ENCODE results near the gene CREBZF. TPM values are rescaled to one million over a fixed set of nuclear protein-coding genes. Genes with fewer than 3 reads are reported as not detected.

Gene CREBZF
- total RNA-seq, 4 donors from 2014 or later: 15.3 to 52.3 (median 16.4) TPM

DNA sequence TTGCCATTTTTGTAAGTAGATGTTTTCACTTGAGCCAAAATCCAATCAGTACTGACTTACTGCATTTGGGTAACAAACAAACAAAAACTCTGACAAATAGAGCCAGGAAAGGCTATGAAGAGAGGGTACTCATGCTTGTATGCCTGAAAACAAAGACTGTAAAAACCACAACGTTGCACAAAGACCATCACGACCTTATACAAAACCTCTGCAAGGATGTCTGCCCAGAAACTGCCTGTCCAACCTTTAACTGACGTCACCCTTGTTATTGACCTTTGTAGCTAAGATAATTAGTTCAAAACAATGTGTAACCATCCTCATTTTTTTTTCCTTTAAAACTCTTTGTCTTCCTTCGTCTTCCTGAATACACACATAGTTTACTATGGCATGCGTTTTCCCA is 804 bp upstream of the CREBZF start:
- intact Hi-C loops (cut with DNase I; ENCODE audit: low total_unique reads) (loop anchor here (1.0 to 10.0 kb wide), 4 partner anchors 17 to 191 kb away; partner anchors contain the start of gene TMEM126B), in situ Hi-C loops (cut with MboI; ENCODE audit: low sequenced_read_pairs in 4 of 4) (loop anchor here in 1 of 4 donors (25.0 kb wide), 1 partner anchor 372 kb away; no protein-coding TSS in a partner anchor)
- Histone ChIP-seq H3K27me3 (no peaks in the 10 kb centered on the region), H3K36me3 (peaks cover 0 to 5% of the 10 kb centered on the region in 2 donors), H3K27ac (peak overlapping the region; percentile 93 to 99 (median 98)), H3K4me3 (peak overlapping the region in 2 of 4 donors; percentile 97 to 98), H3K9me3 (no peaks in the 10 kb centered on the region), H3K4me1 (peaks cover 26 to 33% of the 10 kb centered on the region in 2 donors)
- ATAC-seq (no peak), DNase-seq (no peak)
- TF ChIP-seq, protein P1, sequence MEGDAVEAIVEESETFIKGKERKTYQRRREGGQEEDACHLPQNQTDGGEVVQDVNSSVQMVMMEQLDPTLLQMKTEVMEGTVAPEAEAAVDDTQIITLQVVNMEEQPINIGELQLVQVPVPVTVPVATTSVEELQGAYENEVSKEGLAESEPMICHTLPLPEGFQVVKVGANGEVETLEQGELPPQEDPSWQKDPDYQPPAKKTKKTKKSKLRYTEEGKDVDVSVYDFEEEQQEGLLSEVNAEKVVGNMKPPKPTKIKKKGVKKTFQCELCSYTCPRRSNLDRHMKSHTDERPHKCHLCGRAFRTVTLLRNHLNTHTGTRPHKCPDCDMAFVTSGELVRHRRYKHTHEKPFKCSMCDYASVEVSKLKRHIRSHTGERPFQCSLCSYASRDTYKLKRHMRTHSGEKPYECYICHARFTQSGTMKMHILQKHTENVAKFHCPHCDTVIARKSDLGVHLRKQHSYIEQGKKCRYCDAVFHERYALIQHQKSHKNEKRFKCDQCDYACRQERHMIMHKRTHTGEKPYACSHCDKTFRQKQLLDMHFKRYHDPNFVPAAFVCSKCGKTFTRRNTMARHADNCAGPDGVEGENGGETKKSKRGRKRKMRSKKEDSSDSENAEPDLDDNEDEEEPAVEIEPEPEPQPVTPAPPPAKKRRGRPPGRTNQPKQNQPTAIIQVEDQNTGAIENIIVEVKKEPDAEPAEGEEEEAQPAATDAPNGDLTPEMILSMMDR (IDR thresholded peaks at IDR 0.05 in 4 of 5, conservative IDR thresholded peaks at IDR 0.05 in 1 of 5): no peak
- TF ChIP-seq POLR2A (IDR thresholded peaks at IDR 0.05): no peak

DNA sequence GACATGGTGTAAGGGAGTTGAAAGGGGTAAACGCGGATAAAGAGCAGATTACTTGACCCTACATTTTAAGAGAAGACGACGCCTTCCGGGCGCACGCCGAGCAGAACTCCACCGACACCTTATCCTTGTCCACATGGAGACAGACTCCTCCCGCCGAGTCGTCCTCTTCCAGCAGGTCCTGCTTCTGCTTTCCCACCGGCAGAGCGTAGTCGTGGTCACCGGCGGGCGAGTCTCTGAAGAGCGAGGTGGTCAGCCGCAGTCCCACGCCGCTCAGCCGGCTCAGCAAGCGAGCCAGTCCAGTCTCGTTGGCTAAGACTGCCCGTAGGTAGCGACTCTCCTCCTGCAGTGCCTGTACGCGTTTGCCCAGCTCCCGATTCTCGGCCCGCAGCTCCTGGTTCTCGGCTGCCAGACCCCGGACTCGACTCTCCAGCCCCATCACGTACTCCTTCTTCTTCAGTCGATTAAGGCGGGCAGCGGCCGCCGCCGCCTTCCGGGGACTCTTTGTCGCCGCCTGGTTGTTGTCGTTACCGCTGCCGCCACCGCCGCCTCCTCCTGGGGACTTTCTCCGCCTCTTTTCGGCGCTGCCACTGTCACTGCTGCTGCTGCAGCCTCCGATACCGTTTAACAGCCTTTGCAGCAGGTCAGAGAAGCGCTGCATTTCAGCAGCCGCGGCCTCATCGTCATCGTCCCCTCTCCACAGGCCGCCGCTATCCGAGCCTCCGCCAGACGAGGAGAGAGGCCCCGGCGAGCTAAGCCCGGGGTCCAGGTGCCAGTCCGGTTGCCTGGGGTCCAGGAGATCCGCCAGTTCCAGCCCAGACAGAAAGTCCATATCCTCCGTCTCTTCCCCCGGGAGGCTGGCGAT is 945 bp downstream of the CREBZF start:
- no peaks in the 10 kb centered on the region for H3K9me3 ChIP-seq
- ATAC-seq (peak; percentile 67 to 79), DNase-seq (peak; percentile 65 to 73)
- intact Hi-C loops (cut with DNase I; ENCODE audit: low total_unique reads) (loop anchor here (2.0 to 10.0 kb wide), 4 partner anchors 15 to 583 kb away; no protein-coding TSS in a partner anchor), in situ Hi-C loops (cut with MboI; ENCODE audit: low sequenced_read_pairs in 4 of 4) (loop anchor here in 1 of 4 donors (25.0 kb wide), 1 partner anchor 373 kb away; no protein-coding TSS in a partner anchor)
- H3K27me3 ChIP-seq: no peaks in the 10 kb centered on the region
- TF ChIP-seq POLR2A (IDR thresholded peaks at IDR 0.05): no peak
- TF ChIP-seq, protein P1 (IDR thresholded peaks at IDR 0.05 in 4 of 5, conservative IDR thresholded peaks at IDR 0.05 in 1 of 5): peak; percentile 37 to 84 (median 67)
- peak overlapping the region; percentile 91 to 98 (median 97) for H3K4me3 ChIP-seq
- peaks cover 0 to 5% of the 10 kb centered on the region in 2 donors for H3K36me3 ChIP-seq
- H3K27ac ChIP-seq: peak overlapping the region; percentile 93 to 99 (median 98)
- H3K4me1 ChIP-seq: peaks cover 42 to 50% of the 10 kb centered on the region in 2 donors

DNA sequence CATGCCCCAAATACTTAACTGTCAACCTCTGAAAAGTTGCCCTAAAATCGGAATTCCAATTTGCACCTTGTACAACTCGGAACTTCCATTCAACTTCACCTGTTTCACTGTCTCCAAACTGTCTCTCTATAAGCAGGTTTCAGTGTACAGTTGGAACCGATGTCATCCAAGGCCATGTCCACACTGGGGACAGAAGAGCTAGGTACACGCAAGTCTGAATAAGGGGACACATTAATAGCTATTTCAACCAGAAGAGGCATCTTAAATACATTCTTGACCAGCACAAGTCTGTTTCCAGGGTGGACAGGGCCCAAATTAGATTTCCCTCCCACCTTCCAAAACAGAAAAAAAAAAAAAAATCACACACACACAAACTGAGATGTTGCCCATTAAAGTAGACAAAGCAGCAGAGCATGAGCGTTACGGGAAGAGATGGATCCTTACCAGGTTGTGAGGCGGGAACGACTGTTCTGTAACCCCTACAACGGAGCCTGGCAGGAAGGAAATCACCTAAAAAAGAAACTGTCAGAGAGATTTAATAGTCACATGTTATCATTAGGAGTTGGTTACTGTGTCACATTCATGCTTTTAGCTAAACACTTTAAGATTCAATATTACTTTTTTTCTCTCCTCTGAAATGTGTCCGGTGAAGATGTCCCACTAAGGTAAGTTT is 1.7 kb downstream of the CREBZF start:
- no peak for TF ChIP-seq POLR2A (IDR thresholded peaks at IDR 0.05)
- TF ChIP-seq, protein P1 (IDR thresholded peaks at IDR 0.05 in 4 of 5, conservative IDR thresholded peaks at IDR 0.05 in 1 of 5): no peak
- DNase-seq (no peak), ATAC-seq (no peak)
- Histone ChIP-seq H3K4me3 (peak overlapping the region; percentile 91 to 98 (median 97)), H3K27ac (peak overlapping the region; percentile 93 to 99 (median 98)), H3K36me3 (peaks cover 0 to 13% of the 10 kb centered on the region in 2 donors), H3K27me3 (no peaks in the 10 kb centered on the region), H3K4me1 (peaks cover 49 to 58% of the 10 kb centered on the region in 2 donors), H3K9me3 (no peaks in the 10 kb centered on the region)
- in situ Hi-C loops (cut with MboI; ENCODE audit: low sequenced_read_pairs in 4 of 4) (loop anchor here in 1 of 4 donors (25.0 kb wide), 1 partner anchor 374 kb away; no protein-coding TSS in a partner anchor), intact Hi-C loops (cut with DNase I; ENCODE audit: low total_unique reads) (loop anchor here (5.0 to 10.0 kb wide), 2 partner anchors 188 to 584 kb away; no protein-coding TSS in a partner anchor)

DNA sequence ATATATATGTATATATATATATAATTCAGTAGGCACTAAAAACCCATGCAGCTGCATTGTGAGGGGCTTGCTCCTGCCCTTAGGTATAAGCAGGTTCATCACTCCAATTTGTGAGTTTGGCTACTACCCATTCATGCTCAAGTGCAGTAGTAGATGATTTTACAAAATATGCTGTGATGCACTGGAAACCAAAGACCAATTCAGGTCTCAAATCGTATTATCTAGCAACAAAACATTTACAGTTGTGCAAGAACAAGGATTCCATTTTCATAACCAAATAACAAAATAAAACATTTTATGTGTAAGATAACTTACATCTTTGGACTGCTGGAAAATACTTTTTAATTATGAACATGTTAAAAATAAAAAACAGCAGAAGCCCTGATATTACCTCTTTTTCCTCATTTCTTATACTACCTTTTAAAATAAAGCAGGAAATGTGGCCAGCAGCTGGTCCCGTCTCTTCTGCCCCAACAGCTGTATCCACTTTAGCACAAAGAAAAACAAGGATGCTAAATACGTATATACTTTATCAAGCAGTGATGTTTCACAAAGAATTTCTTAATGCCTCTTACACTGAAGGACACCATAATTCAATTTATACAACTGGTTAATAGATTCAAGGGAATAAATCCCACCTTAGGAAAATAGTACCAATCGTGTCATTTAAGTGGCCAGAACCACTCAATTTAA is 2.8 kb downstream of the CREBZF start:
- no peak for ATAC-seq
- H3K27ac ChIP-seq: peak overlapping the region in 3 of 4 donors; percentile 1 to 93 (median 45)
- TF ChIP-seq, protein P1 (IDR thresholded peaks at IDR 0.05 in 4 of 5, conservative IDR thresholded peaks at IDR 0.05 in 1 of 5): no peak
- no peak for TF ChIP-seq POLR2A (IDR thresholded peaks at IDR 0.05)
- H3K36me3 ChIP-seq: peaks cover 0 to 24% of the 10 kb centered on the region in 2 donors
- no peaks in the 10 kb centered on the region for H3K27me3 ChIP-seq
- peaks cover 60 to 68% of the 10 kb centered on the region in 2 donors for H3K4me1 ChIP-seq
- no peak for DNase-seq
- intact Hi-C loops (cut with DNase I; ENCODE audit: low total_unique reads): loop anchor here (5.0 to 10.0 kb wide), 2 partner anchors 187 to 585 kb away; no protein-coding TSS in a partner anchor
- in situ Hi-C loops (cut with MboI; ENCODE audit: low sequenced_read_pairs in 4 of 4): loop anchor here in 1 of 4 donors (25.0 kb wide), 1 partner anchor 375 kb away; no protein-coding TSS in a partner anchor
- peak overlapping the region; percentile 91 to 98 (median 97) for H3K4me3 ChIP-seq
- H3K9me3 ChIP-seq: no peaks in the 10 kb centered on the region
